ENCODE data around the gene FTCDNL1. TPM values are rescaled to one million over a fixed set of nuclear protein-coding genes. Genes with fewer than 3 reads are reported as not detected.

The FTCDNL1 gene
- total RNA-seq, 1 donor from 2014 or later, result 1.5 TPM

DNA sequence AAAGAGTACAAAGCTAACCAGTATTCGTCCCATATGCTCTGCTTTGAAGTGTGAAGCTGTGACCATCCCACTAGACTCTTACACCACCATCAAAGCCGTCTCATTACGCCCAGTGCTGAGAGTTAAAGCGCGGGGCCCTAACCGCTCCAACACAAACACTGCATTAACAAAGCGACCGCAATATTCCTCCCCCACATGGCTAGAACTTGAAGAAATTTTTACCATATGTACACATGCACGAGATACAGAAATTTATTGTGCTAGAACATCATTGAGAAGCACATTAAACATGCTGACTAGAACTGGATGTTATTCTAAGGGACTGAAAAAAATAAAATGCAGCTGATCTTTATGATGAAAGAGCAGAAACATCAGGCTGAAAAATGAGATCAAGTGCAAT, 20.5 kb downstream of the FTCDNL1 start:
- no peak for DNase-seq
- no peaks in the 10 kb centered on the region for H3K36me3 Mint-ChIP-seq (ENCODE audit: low read depth)
- H3K27me3 Mint-ChIP-seq, result no peaks in the 10 kb centered on the region
- ChIA-PET POLR2A (no interaction called here), CTCF (no interaction called here)
- no peak overlapping the region for H3K27ac Mint-ChIP-seq
- H3K9me3 Mint-ChIP-seq, result no peaks in the 10 kb centered on the region
- no peak for ATAC-seq (ENCODE audit: low read depth)
- intact Hi-C loops (cut with micrococcal nuclease), result no loop called here
- TF ChIP-seq, protein P1, sequence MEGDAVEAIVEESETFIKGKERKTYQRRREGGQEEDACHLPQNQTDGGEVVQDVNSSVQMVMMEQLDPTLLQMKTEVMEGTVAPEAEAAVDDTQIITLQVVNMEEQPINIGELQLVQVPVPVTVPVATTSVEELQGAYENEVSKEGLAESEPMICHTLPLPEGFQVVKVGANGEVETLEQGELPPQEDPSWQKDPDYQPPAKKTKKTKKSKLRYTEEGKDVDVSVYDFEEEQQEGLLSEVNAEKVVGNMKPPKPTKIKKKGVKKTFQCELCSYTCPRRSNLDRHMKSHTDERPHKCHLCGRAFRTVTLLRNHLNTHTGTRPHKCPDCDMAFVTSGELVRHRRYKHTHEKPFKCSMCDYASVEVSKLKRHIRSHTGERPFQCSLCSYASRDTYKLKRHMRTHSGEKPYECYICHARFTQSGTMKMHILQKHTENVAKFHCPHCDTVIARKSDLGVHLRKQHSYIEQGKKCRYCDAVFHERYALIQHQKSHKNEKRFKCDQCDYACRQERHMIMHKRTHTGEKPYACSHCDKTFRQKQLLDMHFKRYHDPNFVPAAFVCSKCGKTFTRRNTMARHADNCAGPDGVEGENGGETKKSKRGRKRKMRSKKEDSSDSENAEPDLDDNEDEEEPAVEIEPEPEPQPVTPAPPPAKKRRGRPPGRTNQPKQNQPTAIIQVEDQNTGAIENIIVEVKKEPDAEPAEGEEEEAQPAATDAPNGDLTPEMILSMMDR (IDR thresholded peaks at IDR 0.05), result no peak
- no peak overlapping the region for H3K4me3 Mint-ChIP-seq
- no peaks in the 10 kb centered on the region for H3K4me1 Mint-ChIP-seq

DNA sequence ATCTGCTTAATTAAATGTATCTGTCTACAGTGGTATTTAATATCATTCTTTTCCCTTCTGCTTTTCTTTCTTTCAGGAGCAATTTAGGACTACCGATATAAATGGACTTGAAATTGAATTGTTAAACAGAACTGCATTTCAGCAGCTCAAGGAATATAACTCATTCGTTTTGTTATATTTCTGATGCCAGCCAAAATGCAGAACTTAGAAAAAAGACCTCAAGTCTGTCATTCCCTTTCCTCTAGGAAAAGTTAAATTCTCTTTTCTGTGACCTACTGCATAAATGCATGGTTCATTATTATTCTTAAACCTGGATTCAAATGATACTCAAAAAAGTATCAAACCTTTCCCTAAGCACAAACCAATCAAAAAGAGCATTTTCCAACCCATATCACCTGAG, 21.4 kb downstream of the FTCDNL1 start:
- H3K27me3 Mint-ChIP-seq, result no peaks in the 10 kb centered on the region
- intact Hi-C loops (cut with micrococcal nuclease), result no loop called here
- TF ChIP-seq, protein P1 (IDR thresholded peaks at IDR 0.05), result no peak
- no peaks in the 10 kb centered on the region for H3K4me1 Mint-ChIP-seq
- H3K27ac Mint-ChIP-seq, result no peak overlapping the region
- H3K4me3 Mint-ChIP-seq, result no peak overlapping the region
- CTCF ChIA-PET, result no interaction called here
- POLR2A ChIA-PET, result no interaction called here
- DNase-seq (no peak), ATAC-seq (ENCODE audit: low read depth) (no peak)
- H3K9me3 Mint-ChIP-seq, result no peaks in the 10 kb centered on the region
- no peaks in the 10 kb centered on the region for H3K36me3 Mint-ChIP-seq (ENCODE audit: low read depth)

DNA sequence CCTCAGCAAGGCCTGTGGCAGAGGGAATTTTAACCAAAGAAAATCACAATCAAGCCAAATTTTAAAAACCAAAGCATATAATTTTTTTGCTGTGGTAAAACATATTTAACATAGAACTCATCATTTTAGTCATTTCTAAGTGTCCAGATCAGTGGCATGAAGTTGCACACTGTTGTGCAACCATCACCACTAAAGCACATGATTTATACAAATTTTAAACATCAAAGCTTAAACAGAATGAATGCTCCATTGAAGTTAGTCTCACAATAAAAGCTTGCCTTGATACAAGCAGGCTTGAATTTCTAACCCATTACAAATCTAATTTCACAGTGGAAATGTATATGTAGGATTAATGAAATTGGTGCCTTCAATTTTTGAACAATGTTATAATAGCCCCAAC, 31.2 kb downstream of the FTCDNL1 start:
- Mint-ChIP-seq H3K4me1 (no peaks in the 10 kb centered on the region), H3K27ac (no peak overlapping the region), H3K27me3 (no peaks in the 10 kb centered on the region), H3K9me3 (no peaks in the 10 kb centered on the region), H3K4me3 (no peak overlapping the region), H3K36me3 (ENCODE audit: low read depth) (no peaks in the 10 kb centered on the region)
- TF ChIP-seq, protein P1 (IDR thresholded peaks at IDR 0.05), result no peak
- no peak for ATAC-seq (ENCODE audit: low read depth)
- intact Hi-C loops (cut with micrococcal nuclease), result no loop called here
- POLR2A ChIA-PET, result no interaction called here
- CTCF ChIA-PET, result no interaction called here
- DNase-seq, result no peak

DNA sequence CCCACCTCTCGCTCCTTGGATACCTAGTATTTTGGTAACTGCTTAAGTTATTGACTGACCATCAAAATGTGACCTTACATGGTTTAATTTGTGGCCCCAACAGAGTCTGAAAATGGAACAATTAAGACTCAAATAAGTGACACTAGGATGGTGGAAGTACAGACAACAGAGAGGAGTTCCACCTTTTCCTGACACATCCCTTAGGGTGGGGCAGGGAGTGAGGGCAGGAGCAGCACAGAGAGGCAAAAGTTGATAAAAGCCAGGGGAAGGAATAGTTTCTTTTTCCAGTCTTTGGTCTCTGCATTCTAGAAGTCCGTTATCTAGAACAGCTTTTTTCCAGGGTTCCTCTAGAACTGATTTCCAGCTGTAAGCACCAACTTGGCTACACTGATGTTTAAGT, 32.2 kb downstream of the FTCDNL1 start:
- Mint-ChIP-seq H3K36me3 (ENCODE audit: low read depth) (no peaks in the 10 kb centered on the region), H3K27me3 (no peaks in the 10 kb centered on the region), H3K27ac (no peak overlapping the region), H3K4me3 (no peak overlapping the region), H3K9me3 (no peaks in the 10 kb centered on the region), H3K4me1 (no peaks in the 10 kb centered on the region)
- TF ChIP-seq, protein P1 (IDR thresholded peaks at IDR 0.05), result no peak
- ChIA-PET CTCF (no interaction called here), POLR2A (no interaction called here)
- no peak for DNase-seq
- intact Hi-C loops (cut with micrococcal nuclease), result no loop called here
- ATAC-seq (ENCODE audit: low read depth), result no peak

DNA sequence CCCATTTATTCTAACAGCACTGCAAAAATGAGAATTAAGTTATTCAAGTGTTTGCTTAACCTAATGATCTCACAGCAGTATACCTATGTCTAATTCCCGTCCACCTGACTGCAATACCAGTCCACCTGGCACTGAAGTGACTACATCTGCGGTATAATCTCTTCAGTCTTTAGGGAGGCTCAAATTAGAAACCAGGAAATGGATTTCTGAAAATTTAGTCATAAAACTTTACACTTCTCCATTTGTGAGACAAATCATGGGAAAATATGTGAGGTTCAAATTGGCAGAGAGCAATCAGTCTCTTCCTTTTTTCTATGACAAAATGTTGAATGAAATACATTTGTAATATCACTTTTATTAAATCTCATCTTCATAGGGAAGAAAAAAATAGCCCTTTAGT, 33.0 kb downstream of the FTCDNL1 start:
- Mint-ChIP-seq H3K36me3 (ENCODE audit: low read depth) (no peaks in the 10 kb centered on the region), H3K4me1 (no peaks in the 10 kb centered on the region), H3K27me3 (no peaks in the 10 kb centered on the region), H3K9me3 (no peaks in the 10 kb centered on the region), H3K27ac (no peak overlapping the region), H3K4me3 (no peak overlapping the region)
- ChIA-PET POLR2A (no interaction called here), CTCF (no interaction called here)
- DNase-seq (no peak), ATAC-seq (ENCODE audit: low read depth) (no peak)
- intact Hi-C loops (cut with micrococcal nuclease), result no loop called here
- TF ChIP-seq, protein P1 (IDR thresholded peaks at IDR 0.05), result no peak
